A375 (cell line): ENCODE data around the gene OTUD5. TPM values are rescaled to one million over a fixed set of nuclear protein-coding genes. Genes with fewer than 3 reads are reported as not detected.

Experiments
- small RNA-seq: library from RNA; depleted of rRNA; stranded (forward); fragments of <200 nt; gene quantifications from one replicate; pipeline ENCODE3, GENCODE V24; 2014
- total RNA-seq: library from RNA; depleted of rRNA; stranded (reverse); fragments of >200 nt; shearing (Covaris generic); gene quantifications from 2 replicates; pipeline ENCODE4 v1.2.3, GENCODE V29; 2014; rRNA removed

The OTUD5 gene
- 54.6 and 60.1 TPM in 2 replicates for total RNA-seq

DNA sequence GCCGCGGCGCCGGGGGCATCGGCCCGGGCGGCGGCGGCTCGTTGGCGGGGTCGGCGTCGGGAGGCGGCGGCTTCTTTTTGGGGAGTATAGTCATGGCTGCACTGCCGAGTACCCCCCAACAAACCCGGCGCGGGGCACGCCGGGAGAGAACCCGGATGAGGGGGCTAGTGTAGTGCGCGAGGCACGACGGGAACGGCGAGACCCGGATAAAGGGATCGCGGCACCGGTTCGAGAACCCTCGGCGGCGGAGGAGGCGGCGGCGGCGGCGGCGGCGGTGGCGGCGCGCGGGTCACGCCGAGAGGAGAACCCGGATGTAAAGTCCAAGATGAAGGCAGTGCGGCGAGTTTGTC lies at the start of gene OTUD5:
OTUD5 (minus strand) TSS at position 131 of the 350 bp plus-strand sequence; CDS start at position 94, 37 bp downstream.

GRCh38 chrX:49002091-49002935 lies 44.9 kb upstream of the OTUD5 start, which contains the start of gene GRIPAP1:
Gene GRIPAP1, minus strand, starts transcription at chrX:49002264. Its CDS starts 35 bp downstream, at chrX:49002229.

GRCh38 chrX:48971249-48972219 lies 14.1 kb upstream of the OTUD5 start, which contains the start of gene KCND1:
Gene KCND1, minus strand, starts transcription at chrX:48971844. Its CDS starts 1,573 bp downstream, at chrX:48970271.

GRCh38 chrX:48918643-48919340 lies 38.6 kb downstream of the OTUD5 start, which contains the start of gene PIM2:
Gene PIM2, minus strand, starts transcription at chrX:48919024. Its CDS starts 190 bp downstream, at chrX:48918834.

GRCh38 chrX:48911412-48912182 lies 45.8 kb downstream of the OTUD5 start, which contains the start of gene SLC35A2:
Gene SLC35A2, minus strand, starts transcription at chrX:48911646. Its CDS starts 10 bp downstream, at chrX:48911636.

DNA sequence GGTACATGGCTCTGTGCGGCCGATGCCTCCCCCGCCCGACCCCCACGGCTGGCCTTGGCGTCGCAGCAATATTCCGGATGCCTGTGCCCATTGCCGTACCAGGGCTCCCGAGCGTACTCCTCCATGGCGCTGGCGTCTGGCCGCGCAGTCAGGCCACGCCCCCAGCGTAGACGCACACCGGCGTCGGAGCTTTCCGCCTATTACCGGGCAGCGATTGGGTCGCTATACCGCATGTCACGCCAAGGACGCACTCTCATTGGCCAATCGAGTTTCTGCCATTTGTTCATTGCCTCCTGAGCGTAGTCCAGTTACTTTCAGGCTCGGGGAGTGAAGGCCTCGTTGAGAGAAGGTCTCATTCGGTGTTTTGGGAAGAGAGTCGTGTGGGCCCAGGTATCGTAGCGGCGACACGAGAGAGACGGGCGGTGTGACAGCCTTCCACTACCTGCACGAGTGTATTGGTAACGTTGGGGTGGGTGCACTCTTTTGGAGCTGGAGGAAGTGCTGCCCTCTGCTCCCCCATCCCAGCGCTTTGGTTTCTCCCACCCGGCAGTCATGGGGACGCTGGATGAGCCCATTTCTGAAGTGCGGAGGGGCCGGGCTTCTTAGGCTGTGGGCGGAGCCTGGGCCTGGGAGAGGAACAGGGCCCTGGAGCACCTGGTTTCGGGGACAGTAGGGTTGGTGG lies 59.6 kb downstream of the OTUD5 start, which contains the start of the genes PQBP1 and TIMM17B:
PQBP1 (plus strand) TSS at position 306 of the 682 bp plus-strand sequence. CDS start 580 bp downstream, outside the sequence.
TIMM17B (minus strand) TSS at position 144 of the 682 bp plus-strand sequence; CDS start at position 125, 19 bp downstream.

Small RNAs within 50 kb of the gene (small RNA-seq; reads per million reads assigned to genes)
- gene RNU6-722P = not detected

Other genes with a start within 250 kb of the OTUD5 start
- gene GLOD5, start 195.9 kb downstream of the OTUD5 start, total RNA-seq = not detected in 2 replicates
- not detected in 2 replicates for gene GATA1, start 171.0 kb downstream of the OTUD5 start, total RNA-seq
- 52.6 and 53.5 TPM in 2 replicates for gene HDAC6, start 155.5 kb downstream of the OTUD5 start, total RNA-seq
- not detected in 2 replicates for gene ERAS, start 131.1 kb downstream of the OTUD5 start, total RNA-seq
- gene PCSK1N, start 122.0 kb downstream of the OTUD5 start, total RNA-seq = 0.94 and 2.3 TPM in 2 replicates
- 87.5 and 103 TPM in 2 replicates for gene TIMM17B, start 59.8 kb downstream of the OTUD5 start, total RNA-seq
- gene PQBP1, start 59.7 kb downstream of the OTUD5 start, total RNA-seq = 169 and 185 TPM in 2 replicates
- gene SLC35A2, start 46.0 kb downstream of the OTUD5 start, total RNA-seq = 31.2 and 31.6 TPM in 2 replicates
- gene PIM2, start 38.6 kb downstream of the OTUD5 start, total RNA-seq = 16.0 and 21.2 TPM in 2 replicates
- 0.30 and 0.96 TPM in 2 replicates for gene KCND1, start 14.2 kb upstream of the OTUD5 start, total RNA-seq
- 44.3 and 49.3 TPM in 2 replicates for gene GRIPAP1, start 44.7 kb upstream of the OTUD5 start, total RNA-seq
- 41.4 and 48.1 TPM in 2 replicates for gene TFE3, start 85.8 kb upstream of the OTUD5 start, total RNA-seq
- gene CCDC120, start 101.4 kb upstream of the OTUD5 start, total RNA-seq = 0.48 and 0.83 TPM in 2 replicates
- gene PRAF2, start 116.4 kb upstream of the OTUD5 start, total RNA-seq = 17.2 and 19.5 TPM in 2 replicates
- gene WDR45, start 122.3 kb upstream of the OTUD5 start, total RNA-seq = 132 and 139 TPM in 2 replicates
- 44.0 and 46.9 TPM in 2 replicates for gene GPKOW, start 166.1 kb upstream of the OTUD5 start, total RNA-seq
- 3.5 and 6.1 TPM in 2 replicates for gene MAGIX, start 205.2 kb upstream of the OTUD5 start, total RNA-seq
- gene PLP2, start 214.3 kb upstream of the OTUD5 start, total RNA-seq = 54.4 and 77.3 TPM in 2 replicates
- gene PRICKLE3, start 228.8 kb upstream of the OTUD5 start, total RNA-seq = 9.5 and 10.4 TPM in 2 replicates
- 2.2 and 2.3 TPM in 2 replicates for gene SYP, start 242.6 kb upstream of the OTUD5 start, total RNA-seq